ENCODE results near the gene HSD11B2. TPM values are rescaled to one million over a fixed set of nuclear protein-coding genes. Genes with fewer than 3 reads are reported as not detected.

Gene HSD11B2
- total RNA-seq, 1 experiment from 2014 or later: 33.4 TPM

DNA sequence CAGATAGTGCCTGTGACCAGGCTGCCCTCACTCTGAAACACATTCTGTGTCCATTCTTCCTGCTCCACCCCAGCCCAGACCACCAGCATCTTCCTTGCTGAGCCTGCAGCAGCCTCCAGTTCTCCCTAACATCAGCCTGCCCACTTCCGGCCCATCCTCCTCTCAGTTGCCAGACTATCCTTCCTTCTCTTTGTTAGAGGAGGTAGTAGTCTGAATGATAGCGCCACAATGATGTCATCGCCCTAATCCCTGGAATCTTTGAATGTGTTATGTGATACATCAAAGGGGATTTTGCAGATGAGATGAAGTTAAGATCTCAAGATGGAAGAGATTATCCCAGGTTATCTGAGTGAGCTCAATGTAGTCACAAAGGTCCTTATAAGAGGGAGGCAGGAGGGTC lies 11.4 kb upstream of the HSD11B2 start:
- DNase-seq (ENCODE audit: low spot score) (no peak), ATAC-seq (no peak)
- TF ChIP-seq JUN (CRISPR knock-in tag; IDR thresholded peaks at IDR 0.05): no peak
- TF ChIP-seq, protein P1, sequence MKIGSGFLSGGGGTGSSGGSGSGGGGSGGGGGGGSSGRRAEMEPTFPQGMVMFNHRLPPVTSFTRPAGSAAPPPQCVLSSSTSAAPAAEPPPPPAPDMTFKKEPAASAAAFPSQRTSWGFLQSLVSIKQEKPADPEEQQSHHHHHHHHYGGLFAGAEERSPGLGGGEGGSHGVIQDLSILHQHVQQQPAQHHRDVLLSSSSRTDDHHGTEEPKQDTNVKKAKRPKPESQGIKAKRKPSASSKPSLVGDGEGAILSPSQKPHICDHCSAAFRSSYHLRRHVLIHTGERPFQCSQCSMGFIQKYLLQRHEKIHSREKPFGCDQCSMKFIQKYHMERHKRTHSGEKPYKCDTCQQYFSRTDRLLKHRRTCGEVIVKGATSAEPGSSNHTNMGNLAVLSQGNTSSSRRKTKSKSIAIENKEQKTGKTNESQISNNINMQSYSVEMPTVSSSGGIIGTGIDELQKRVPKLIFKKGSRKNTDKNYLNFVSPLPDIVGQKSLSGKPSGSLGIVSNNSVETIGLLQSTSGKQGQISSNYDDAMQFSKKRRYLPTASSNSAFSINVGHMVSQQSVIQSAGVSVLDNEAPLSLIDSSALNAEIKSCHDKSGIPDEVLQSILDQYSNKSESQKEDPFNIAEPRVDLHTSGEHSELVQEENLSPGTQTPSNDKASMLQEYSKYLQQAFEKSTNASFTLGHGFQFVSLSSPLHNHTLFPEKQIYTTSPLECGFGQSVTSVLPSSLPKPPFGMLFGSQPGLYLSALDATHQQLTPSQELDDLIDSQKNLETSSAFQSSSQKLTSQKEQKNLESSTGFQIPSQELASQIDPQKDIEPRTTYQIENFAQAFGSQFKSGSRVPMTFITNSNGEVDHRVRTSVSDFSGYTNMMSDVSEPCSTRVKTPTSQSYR (CRISPR knock-in tag; IDR thresholded peaks at IDR 0.05): no peak
- TF ChIP-seq RORB (CRISPR knock-in tag; IDR thresholded peaks at IDR 0.05): no peak
- TF ChIP-seq NR2C2 (CRISPR knock-in tag; IDR thresholded peaks at IDR 0.05): no peak
- TF ChIP-seq NFATC4 (CRISPR knock-in tag; IDR thresholded peaks at IDR 0.05): no peak
- TF ChIP-seq ATF1 (CRISPR knock-in tag; IDR thresholded peaks at IDR 0.05): no peak
- TF ChIP-seq, protein P2, sequence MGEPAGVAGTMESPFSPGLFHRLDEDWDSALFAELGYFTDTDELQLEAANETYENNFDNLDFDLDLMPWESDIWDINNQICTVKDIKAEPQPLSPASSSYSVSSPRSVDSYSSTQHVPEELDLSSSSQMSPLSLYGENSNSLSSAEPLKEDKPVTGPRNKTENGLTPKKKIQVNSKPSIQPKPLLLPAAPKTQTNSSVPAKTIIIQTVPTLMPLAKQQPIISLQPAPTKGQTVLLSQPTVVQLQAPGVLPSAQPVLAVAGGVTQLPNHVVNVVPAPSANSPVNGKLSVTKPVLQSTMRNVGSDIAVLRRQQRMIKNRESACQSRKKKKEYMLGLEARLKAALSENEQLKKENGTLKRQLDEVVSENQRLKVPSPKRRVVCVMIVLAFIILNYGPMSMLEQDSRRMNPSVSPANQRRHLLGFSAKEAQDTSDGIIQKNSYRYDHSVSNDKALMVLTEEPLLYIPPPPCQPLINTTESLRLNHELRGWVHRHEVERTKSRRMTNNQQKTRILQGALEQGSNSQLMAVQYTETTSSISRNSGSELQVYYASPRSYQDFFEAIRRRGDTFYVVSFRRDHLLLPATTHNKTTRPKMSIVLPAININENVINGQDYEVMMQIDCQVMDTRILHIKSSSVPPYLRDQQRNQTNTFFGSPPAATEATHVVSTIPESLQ (CRISPR knock-in tag; IDR thresholded peaks at IDR 0.05): no peak
- Mint-ChIP-seq H3K9me3 (peaks cover 5% of the 10 kb centered on the region), H3K36me3 (no peaks in the 10 kb centered on the region), H3K4me1 (peaks cover 53% of the 10 kb centered on the region), H3K27ac (no peak overlapping the region; the same call in 1 of the 2 replicates), H3K4me3 (no peak overlapping the region), H3K27me3 (ENCODE audit: low read depth) (peaks cover 16% of the 10 kb centered on the region)
- CTCF ChIA-PET: interaction anchor here (1.1 to 10.4 kb wide), 5 partner anchors 9 to 73 kb away, joined by 3 to 234 read pairs (median 14); no protein-coding TSS in a partner anchor
- POLR2A ChIA-PET: no interaction called here

DNA sequence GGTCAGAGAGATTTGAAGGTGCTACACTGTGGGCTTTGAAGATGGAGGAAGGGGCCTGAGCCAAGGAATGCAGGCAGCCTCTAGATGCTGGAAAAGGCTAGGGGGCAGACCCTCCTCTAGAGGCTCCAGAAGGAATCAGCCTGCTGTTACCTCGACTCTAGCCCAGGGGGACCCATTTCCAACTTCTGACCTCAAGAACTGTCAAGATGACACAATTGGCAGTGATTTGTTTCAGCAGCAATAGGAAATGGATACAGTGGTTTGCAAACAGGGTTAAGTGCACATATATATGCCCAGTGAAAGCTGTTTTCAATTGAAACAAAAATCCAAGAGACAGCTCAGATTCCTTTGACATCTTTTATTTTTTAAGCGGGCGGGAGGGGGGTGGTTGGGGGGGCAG lies 11.0 kb upstream of the HSD11B2 start:
- ATAC-seq (no peak), DNase-seq (ENCODE audit: low spot score) (no peak)
- H3K9me3 Mint-ChIP-seq: peaks cover 5% of the 10 kb centered on the region
- H3K4me3 Mint-ChIP-seq: no peak overlapping the region
- peaks cover 54% of the 10 kb centered on the region for H3K4me1 Mint-ChIP-seq
- H3K27ac Mint-ChIP-seq: no peak overlapping the region
- CTCF ChIA-PET: interaction anchor here (1.1 to 10.4 kb wide), 6 partner anchors 8 to 159 kb away, joined by 3 to 234 read pairs (median 12); no protein-coding TSS in a partner anchor
- POLR2A ChIA-PET: no interaction called here
- no peaks in the 10 kb centered on the region for H3K36me3 Mint-ChIP-seq
- TF ChIP-seq GTF2I (CRISPR knock-in tag; conservative IDR thresholded peaks at IDR 0.05) (0 out of 2 replicates have a peak, but pooled peaks have one; percentile 43), MYBL2 (CRISPR knock-in tag; IDR thresholded peaks at IDR 0.05) (no peak), ZNF396 (CRISPR knock-in tag; IDR thresholded peaks at IDR 0.05; ENCODE audit: borderline replicate concordance) (no peak), JAZF1 (CRISPR knock-in tag; IDR thresholded peaks at IDR 0.05) (no peak)
- TF ChIP-seq, protein P3, sequence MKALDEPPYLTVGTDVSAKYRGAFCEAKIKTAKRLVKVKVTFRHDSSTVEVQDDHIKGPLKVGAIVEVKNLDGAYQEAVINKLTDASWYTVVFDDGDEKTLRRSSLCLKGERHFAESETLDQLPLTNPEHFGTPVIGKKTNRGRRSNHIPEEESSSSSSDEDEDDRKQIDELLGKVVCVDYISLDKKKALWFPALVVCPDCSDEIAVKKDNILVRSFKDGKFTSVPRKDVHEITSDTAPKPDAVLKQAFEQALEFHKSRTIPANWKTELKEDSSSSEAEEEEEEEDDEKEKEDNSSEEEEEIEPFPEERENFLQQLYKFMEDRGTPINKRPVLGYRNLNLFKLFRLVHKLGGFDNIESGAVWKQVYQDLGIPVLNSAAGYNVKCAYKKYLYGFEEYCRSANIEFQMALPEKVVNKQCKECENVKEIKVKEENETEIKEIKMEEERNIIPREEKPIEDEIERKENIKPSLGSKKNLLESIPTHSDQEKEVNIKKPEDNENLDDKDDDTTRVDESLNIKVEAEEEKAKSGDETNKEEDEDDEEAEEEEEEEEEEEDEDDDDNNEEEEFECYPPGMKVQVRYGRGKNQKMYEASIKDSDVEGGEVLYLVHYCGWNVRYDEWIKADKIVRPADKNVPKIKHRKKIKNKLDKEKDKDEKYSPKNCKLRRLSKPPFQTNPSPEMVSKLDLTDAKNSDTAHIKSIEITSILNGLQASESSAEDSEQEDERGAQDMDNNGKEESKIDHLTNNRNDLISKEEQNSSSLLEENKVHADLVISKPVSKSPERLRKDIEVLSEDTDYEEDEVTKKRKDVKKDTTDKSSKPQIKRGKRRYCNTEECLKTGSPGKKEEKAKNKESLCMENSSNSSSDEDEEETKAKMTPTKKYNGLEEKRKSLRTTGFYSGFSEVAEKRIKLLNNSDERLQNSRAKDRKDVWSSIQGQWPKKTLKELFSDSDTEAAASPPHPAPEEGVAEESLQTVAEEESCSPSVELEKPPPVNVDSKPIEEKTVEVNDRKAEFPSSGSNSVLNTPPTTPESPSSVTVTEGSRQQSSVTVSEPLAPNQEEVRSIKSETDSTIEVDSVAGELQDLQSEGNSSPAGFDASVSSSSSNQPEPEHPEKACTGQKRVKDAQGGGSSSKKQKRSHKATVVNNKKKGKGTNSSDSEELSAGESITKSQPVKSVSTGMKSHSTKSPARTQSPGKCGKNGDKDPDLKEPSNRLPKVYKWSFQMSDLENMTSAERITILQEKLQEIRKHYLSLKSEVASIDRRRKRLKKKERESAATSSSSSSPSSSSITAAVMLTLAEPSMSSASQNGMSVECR (CRISPR knock-in tag; IDR thresholded peaks at IDR 0.05; ENCODE audit: borderline replicate concordance): no peak
- peaks cover 16% of the 10 kb centered on the region for H3K27me3 Mint-ChIP-seq (ENCODE audit: low read depth)

DNA sequence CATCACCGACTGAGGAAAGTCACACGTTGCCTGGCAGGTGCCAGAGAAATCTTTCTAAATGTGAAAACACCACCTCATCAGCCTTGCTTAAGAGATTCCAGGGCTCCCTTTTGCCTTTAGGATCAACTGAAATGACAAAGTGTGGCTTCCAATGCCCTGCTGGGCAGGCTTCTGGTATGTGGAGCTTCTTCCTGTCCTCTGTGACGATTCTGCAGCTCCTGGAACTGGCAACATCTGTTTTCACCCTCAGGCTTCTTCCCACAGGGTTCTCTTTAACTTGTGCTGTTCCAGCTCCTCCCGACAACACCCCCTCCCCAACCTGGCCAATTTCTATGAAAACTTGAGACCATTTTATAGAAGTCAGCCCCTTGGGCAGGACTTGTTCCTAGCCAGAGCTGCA lies 9.9 kb upstream of the HSD11B2 start:
- H3K27ac Mint-ChIP-seq: peak overlapping the region; percentile 49
- TF ChIP-seq GRHL2 (CRISPR knock-in tag; IDR thresholded peaks at IDR 0.05; ENCODE audit: insufficient replicate concordance, severe bottlenecking): no peak
- no peak for TF ChIP-seq GABPB1 (CRISPR knock-in tag; IDR thresholded peaks at IDR 0.05)
- TF ChIP-seq, protein P4, sequence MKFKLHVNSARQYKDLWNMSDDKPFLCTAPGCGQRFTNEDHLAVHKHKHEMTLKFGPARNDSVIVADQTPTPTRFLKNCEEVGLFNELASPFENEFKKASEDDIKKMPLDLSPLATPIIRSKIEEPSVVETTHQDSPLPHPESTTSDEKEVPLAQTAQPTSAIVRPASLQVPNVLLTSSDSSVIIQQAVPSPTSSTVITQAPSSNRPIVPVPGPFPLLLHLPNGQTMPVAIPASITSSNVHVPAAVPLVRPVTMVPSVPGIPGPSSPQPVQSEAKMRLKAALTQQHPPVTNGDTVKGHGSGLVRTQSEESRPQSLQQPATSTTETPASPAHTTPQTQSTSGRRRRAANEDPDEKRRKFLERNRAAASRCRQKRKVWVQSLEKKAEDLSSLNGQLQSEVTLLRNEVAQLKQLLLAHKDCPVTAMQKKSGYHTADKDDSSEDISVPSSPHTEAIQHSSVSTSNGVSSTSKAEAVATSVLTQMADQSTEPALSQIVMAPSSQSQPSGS (CRISPR knock-in tag; IDR thresholded peaks at IDR 0.05; ENCODE audit: borderline replicate concordance, low read depth): no peak
- no peak for TF ChIP-seq ZNF232 (CRISPR knock-in tag; IDR thresholded peaks at IDR 0.05)
- no peak for TF ChIP-seq MXD4 (CRISPR knock-in tag; IDR thresholded peaks at IDR 0.05; ENCODE audit: borderline replicate concordance)
- TF ChIP-seq CREB1 (CRISPR knock-in tag; IDR thresholded peaks at IDR 0.05): no peak
- TF ChIP-seq, protein P5, sequence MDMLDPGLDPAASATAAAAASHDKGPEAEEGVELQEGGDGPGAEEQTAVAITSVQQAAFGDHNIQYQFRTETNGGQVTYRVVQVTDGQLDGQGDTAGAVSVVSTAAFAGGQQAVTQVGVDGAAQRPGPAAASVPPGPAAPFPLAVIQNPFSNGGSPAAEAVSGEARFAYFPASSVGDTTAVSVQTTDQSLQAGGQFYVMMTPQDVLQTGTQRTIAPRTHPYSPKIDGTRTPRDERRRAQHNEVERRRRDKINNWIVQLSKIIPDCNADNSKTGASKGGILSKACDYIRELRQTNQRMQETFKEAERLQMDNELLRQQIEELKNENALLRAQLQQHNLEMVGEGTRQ (CRISPR knock-in tag; IDR thresholded peaks at IDR 0.05): no peak
- TF ChIP-seq ETV6 (CRISPR knock-in tag; IDR thresholded peaks at IDR 0.05): no peak
- TF ChIP-seq ZNF416 (CRISPR knock-in tag; IDR thresholded peaks at IDR 0.05): no peak

More for the DNA sequence above, 9.9 kb upstream of the HSD11B2 start:
- H3K36me3 Mint-ChIP-seq: no peaks in the 10 kb centered on the region
- ChIA-PET CTCF (interaction anchor here (0.6 to 10.4 kb wide), 16 partner anchors 7 to 249 kb away, joined by 3 to 234 read pairs (median 5); partner anchors contain the start of genes ATP6V0D1, HSD11B2, KCTD19 and LRRC36), POLR2A (interaction anchor here (0.5 kb wide), 1 partner anchor 154 kb away, joined by 3 read pairs; no protein-coding TSS in a partner anchor)
- no peak overlapping the region for H3K4me3 Mint-ChIP-seq
- H3K27me3 Mint-ChIP-seq (ENCODE audit: low read depth): peaks cover 11% of the 10 kb centered on the region
- no peak for DNase-seq (ENCODE audit: low spot score)
- H3K4me1 Mint-ChIP-seq: peaks cover 61% of the 10 kb centered on the region
- no peak; the same call in 1 of the 2 replicates for ATAC-seq
- peaks cover 5% of the 10 kb centered on the region for H3K9me3 Mint-ChIP-seq
